ENCODE measurements around the gene RDM1.

RDM1 gene

DNA sequence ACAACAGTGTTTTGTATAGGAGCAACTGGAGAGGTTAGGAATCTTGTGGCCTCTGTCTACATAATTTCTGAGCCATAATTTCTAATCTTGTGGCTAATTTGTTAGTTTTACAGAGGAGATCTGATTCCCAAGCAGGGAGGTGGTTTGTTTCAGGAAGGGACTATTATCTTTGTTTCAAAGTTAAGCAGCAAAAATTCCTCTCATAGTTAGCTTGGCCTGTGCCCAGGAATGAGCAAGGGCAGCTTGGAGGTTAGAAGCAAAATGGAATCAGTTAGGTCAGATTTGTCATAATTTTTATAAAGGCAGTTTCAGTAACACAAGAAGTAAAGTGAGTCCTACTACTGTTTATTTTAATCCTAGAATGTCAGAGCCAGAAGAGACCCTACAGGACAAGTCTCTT is 2.0 kb upstream of the RDM1 start:
- DNase-seq (ENCODE audit: low spot score), result no peak

- no peak for DNase-seq (ENCODE audit: low spot score)
Measured at GRCh38 chr17:35931794-35932425, 1.3 kb upstream of the RDM1 start.

- DNase-seq (ENCODE audit: low spot score), result no peak
Measured at GRCh38 chr17:35927714-35928113, 2.9 kb downstream of the RDM1 start.

DNA sequence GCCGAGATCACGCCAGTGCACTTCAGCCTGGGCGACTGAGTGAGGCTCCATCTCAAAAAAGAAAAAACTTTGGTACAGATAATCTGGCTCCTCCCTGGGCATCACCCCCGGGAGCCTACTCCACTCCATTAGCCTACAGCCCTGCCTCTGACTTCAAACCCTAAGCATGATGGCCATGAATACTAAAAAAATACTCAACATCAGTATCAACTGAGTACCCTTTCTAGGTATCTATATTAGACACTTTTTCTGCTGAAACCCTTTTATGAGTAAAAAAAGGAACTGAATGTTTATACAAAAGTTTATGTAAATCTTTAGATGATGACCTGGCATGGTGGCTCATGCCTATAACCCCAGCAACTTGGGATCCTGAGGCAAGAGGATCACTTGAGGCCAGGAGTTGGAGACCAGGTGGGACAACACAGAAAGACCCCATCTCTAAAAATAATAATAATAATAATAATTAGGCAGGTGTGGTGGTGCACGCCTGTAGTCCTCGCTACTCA is 6.9 kb downstream of the RDM1 start:
- no peak for DNase-seq (ENCODE audit: low spot score)

DNA sequence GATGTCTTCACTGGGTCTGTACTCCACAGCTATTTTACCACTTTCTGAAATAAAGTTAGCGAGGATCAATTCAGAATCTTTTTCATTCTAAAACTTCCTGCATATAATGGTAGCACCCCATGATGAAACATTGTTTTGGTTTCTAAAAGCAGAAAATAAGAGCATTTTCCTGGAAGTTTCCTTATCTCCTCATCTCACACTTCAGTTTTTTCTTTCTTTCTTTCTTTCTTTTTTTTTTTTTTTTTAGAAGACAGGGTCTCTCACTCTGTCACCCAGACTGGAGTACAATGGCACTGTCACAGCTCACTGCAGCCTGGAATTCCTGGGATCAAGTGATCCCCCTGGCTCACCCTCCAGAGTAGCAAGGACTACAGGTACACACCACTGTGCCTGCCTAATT is 10.3 kb downstream of the RDM1 start:
- DNase-seq (ENCODE audit: low spot score), result no peak

- no peak for DNase-seq (ENCODE audit: low spot score)
Measured at GRCh38 chr17:35918665-35919064, 11.9 kb downstream of the RDM1 start.

- no peak for DNase-seq (ENCODE audit: low spot score)
Measured at GRCh38 chr17:35917519-35918213, 12.9 kb downstream of the RDM1 start.

GRCh38 chr17:35915153-35915964 is 15.2 kb downstream of the RDM1 start:
- DNase-seq (ENCODE audit: low spot score), result no peak

GRCh38 chr17:35914354-35914753 is 16.2 kb downstream of the RDM1 start:
- DNase-seq (ENCODE audit: low spot score), result no peak

- DNase-seq (ENCODE audit: low spot score), result no peak
Measured at GRCh38 chr17:35913609-35914008, 17.0 kb downstream of the RDM1 start.

GRCh38 chr17:35912942-35913341 is 17.6 kb downstream of the RDM1 start:
- no peak for DNase-seq (ENCODE audit: low spot score)

DNA sequence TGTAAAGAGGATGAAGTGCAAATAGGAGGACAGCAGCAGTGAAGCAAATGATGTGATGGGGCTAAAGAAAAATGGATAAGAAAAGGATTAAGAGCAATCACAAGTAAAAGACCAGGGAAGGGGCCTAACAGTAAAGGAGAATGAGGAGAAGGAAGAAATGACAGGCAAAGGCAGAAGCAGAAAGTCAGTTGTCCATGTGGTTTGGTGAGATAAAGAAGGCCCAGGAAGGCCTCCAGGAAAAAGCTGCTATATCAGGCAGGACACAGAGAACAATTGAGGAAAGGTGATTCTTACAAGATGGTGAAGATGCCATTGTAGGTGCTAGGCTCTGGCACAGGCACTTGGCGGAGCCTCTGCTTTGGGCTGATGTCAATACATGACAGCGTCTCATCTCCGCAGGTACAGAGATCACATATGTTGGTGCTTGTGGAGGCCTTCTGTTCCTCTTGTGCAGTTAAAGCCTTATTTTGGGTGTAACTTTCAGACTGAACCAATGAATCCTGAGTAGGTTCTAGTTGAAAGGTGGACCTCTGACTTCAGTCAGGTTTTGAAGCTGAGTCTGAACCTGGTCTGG is 18.1 kb downstream of the RDM1 start:
- DNase-seq (ENCODE audit: low spot score), result no peak

DNA sequence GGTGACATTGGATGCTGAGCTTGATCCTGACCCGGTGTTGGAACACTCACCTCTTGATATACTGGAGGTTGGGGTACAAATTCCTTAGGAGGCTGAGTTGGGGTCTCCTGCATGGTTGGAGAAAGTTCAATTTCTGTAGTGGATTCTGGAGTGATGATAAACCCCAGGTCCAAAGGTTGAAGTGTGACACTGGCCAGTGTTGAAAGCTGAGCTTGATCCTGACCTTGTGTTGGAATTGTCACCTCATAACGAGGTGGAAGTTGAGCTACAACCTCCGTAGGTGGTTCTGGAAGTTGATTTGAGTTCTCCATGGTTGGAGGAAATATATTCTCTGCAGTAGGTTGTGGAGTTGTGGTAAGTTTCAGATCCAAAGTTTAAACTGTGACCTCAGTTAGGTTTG is 21.2 kb downstream of the RDM1 start:
- DNase-seq (ENCODE audit: low spot score), result no peak

- no peak for DNase-seq (ENCODE audit: low spot score)
Measured at GRCh38 chr17:35907691-35908090, 22.9 kb downstream of the RDM1 start.

GRCh38 chr17:35906926-35907637 is 23.5 kb downstream of the RDM1 start:
- DNase-seq (ENCODE audit: low spot score), result no peak

GRCh38 chr17:35906191-35906925 is 24.2 kb downstream of the RDM1 start:
- DNase-seq (ENCODE audit: low spot score), result no peak

GRCh38 chr17:35903451-35903850 is 27.1 kb downstream of the RDM1 start:
- DNase-seq (ENCODE audit: low spot score), result no peak

DNA sequence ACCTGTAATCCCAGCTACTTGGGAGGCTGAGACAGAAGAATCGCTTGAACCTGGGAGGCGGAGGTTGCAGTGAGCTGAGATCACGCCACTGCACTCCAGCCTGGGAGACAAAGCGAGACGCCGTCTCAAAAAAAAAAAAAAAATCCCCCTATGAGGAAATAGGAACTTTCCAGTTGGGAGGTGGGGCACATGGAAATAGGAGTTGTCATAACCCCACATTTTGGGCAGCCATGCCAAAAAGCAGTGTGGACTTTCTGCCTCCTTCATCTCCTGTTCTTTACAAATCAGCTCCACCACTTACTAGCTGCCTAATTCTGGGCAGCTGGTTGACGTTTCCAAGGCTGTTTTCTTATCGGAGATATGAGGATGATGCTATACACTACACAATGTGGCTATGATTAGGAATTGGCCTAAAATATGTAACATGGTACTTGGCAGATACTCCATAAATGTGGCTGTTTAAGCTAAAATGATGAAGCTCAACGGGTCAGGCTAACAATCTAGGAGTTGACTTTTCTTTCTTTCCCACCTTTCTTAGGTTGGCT is 28.9 kb downstream of the RDM1 start:
- DNase-seq (ENCODE audit: low spot score), result no peak

DNA sequence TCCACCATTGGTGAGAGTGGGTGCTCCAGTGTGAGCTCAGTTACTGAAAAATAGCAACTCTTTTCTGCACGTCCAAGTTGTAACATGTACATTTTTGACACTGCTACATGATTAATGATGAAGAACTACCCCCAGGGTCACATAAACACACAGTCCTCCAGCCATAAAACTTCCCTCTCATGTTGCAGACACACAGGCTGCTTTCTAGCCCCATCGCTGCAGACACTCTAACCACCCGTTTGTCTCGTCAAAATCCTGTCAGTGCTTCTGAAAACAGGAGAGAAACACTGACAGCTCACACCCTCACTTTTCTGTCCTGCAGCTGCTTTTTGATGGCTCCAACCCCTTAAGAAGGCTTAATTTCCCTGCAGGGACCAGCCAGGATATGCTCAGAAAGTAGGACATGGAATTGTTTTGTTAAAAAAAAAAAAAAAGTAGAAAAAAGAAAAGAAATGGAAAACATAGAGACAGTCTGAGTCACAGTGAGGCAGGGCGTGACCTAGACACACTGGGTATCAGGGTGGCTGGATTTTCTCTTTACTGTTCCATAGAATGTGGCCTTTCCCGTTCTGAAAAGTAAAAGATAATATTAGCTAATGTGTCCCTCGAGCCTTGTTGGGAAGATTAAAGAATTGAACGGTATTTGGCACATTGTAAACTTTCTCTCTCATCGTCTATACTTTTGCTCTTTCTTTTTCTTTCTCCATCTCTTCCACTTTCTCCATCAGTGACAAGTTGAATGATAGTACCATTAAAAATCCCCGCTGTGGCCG is 29.7 kb downstream of the RDM1 start:
- DNase-seq (ENCODE audit: low spot score), result no peak

GRCh38 chr17:35900280-35900679 is 30.3 kb downstream of the RDM1 start:
- no peak for DNase-seq (ENCODE audit: low spot score)

Measured in AG08396 (cell line).